Airway epithelial cell (primary cell): ENCODE data around the gene PEX11A. TPM values are rescaled to one million over a fixed set of nuclear protein-coding genes. Genes with fewer than 3 reads are reported as not detected.

Source experiments
- total RNA-seq: library from RNA; depleted of rRNA; stranded (reverse); fragments of >200 nt; gene quantifications from 2 replicates; pipeline ENCODE4 v1.2.3, GENCODE V29; 2015

The PEX11A gene
- 4.2 and 5.1 TPM in 2 replicates for total RNA-seq

GRCh38 chr15:89690276-89691218, at the start of gene PEX11A, which contains the start of gene WDR93:
TSS of gene PEX11A (minus strand) at chr15:89690754. CDS start at chr15:89690632, 122 bp downstream.
TSS of gene WDR93 (plus strand) at chr15:89690811. CDS start at chr15:89701747, 10,936 bp downstream.

GRCh38 chr15:89679212-89679611, 11.3 kb downstream of the PEX11A start, which contains the start of gene PLIN1:
TSS of gene PLIN1 (minus strand) at chr15:89679367. CDS start at chr15:89677489, 1,878 bp downstream.

GRCh38 chr15:89654847-89655805, 35.4 kb downstream of the PEX11A start, which contains the start of gene KIF7:
TSS of gene KIF7 (minus strand) at chr15:89655467. CDS start at chr15:89652930, 2,537 bp downstream.

Other genes starting within 250 kb of the PEX11A start
- gene RHCG, start 194.2 kb downstream of the PEX11A start, total RNA-seq, result 274 and 296 TPM in 2 replicates
- gene TICRR, start 115.3 kb downstream of the PEX11A start, total RNA-seq, result 6.3 and 7.6 TPM in 2 replicates
- gene KIF7, start 35.3 kb downstream of the PEX11A start, total RNA-seq, result 1.9 and 2.9 TPM in 2 replicates
- 0.07 and 0.28 TPM in 2 replicates for gene PLIN1, start 11.4 kb downstream of the PEX11A start, total RNA-seq
- gene WDR93, start 57 bp upstream of the PEX11A start, total RNA-seq, result not detected in 2 replicates
- gene MESP1, start 60.5 kb upstream of the PEX11A start, total RNA-seq, result 0.07 TPM in 1 of 2 replicates, not detected in the other
- 0.37 and 0.42 TPM in 2 replicates for gene MESP2, start 85.6 kb upstream of the PEX11A start, total RNA-seq
- 1.3 and 1.8 TPM in 2 replicates for gene ANPEP, start 124.1 kb upstream of the PEX11A start, total RNA-seq
- gene AP3S2, start 203.2 kb upstream of the PEX11A start, total RNA-seq, result 37.8 and 63.5 TPM in 2 replicates
- 8.8 and 14.1 TPM in 2 replicates for gene ARPIN, start 222.2 kb upstream of the PEX11A start, total RNA-seq